HEK293T (cell line): ENCODE measurements around the gene TDRD9.
"Not testable (repeated sequence)": the region's sequence is repeated elsewhere in the genome, so short reads cannot be mapped to it uniquely, and the experiment has no call there.

Experiments
- CTCF ChIA-PET: fragments of 350-600 bp; formaldehyde crosslinking; extraction: SDS; loops from one replicate; lab custom pipeline; 2021; ENCODE audit warnings: antibody characterized with exemption, inconsistent platforms; lab: Yijun Ruan, JAX
- POLR2A ChIA-PET: fragments of 350-600 bp; formaldehyde crosslinking; extraction: SDS; loops from one replicate; lab custom pipeline; 2020; ENCODE audit warnings: antibody characterized with exemption, inconsistent platforms; lab: Yijun Ruan, JAX
- DNase-seq: peaks from one replicate; pipeline ENCODE4 v3.0.0; 2012; ENCODE audit warnings: mixed read lengths; ENCODE audit errors: extremely low spot score
- ARNT ChIP-seq: fragments of 450-650 bp; IDR thresholded peaks from 2 replicates; pipeline ENCODE4 v1.6.1; 2017; ENCODE audit warnings: mild to moderate bottlenecking
- BHLHE40 ChIP-seq: fragments of 450-650 bp; IDR thresholded peaks from 2 replicates; pipeline ENCODE4 v1.6.1; 2016; ENCODE audit warnings: mild to moderate bottlenecking, moderate library complexity, borderline replicate concordance
- CTBP1 ChIP-seq: fragments of 450-650 bp; IDR thresholded peaks from 2 replicates; pipeline ENCODE4 v1.6.1; 2016; ENCODE audit warnings: borderline replicate concordance
- ELF4 ChIP-seq: fragments of 450-650 bp; IDR thresholded peaks from 2 replicates; pipeline ENCODE4 v1.6.1; 2017; ENCODE audit warnings: antibody characterized with exemption
- FOXA1 ChIP-seq: fragments of 450-650 bp; IDR thresholded peaks from 2 replicates; pipeline ENCODE4 v1.6.1; 2016; ENCODE audit warnings: mild to moderate bottlenecking
- FOXK2 ChIP-seq: fragments of 450-650 bp; IDR thresholded peaks from 2 replicates; pipeline ENCODE4 v1.6.1; 2016; ENCODE audit warnings: mild to moderate bottlenecking
- FOXM1 ChIP-seq: fragments of 450-650 bp; IDR thresholded peaks from 2 replicates; pipeline ENCODE4 v1.6.1; 2017; ENCODE audit warnings: mild to moderate bottlenecking, borderline replicate concordance
- HDGF ChIP-seq: fragments of 450-650 bp; IDR thresholded peaks from 2 replicates; pipeline ENCODE4 v1.6.1; 2017; ENCODE audit warnings: antibody characterized with exemption, borderline replicate concordance
- L3MBTL2 ChIP-seq: fragments of 450-650 bp; conservative IDR thresholded peaks from 2 replicates; pipeline ENCODE4 v1.6.1; 2016; ENCODE audit warnings: mild to moderate bottlenecking
- LEF1 ChIP-seq: fragments of 450-650 bp; IDR thresholded peaks from 2 replicates; pipeline ENCODE4 v1.6.1; 2017; ENCODE audit warnings: mild to moderate bottlenecking, borderline replicate concordance
- NFRKB ChIP-seq: fragments of 450-650 bp; IDR thresholded peaks from 2 replicates; pipeline ENCODE4 v1.6.1; 2016; ENCODE audit warnings: mild to moderate bottlenecking, moderate library complexity
- SP1 ChIP-seq: fragments of 450-650 bp; IDR thresholded peaks from 2 replicates; pipeline ENCODE4 v1.6.1; 2017
- SUZ12 ChIP-seq: fragments of 450-650 bp; IDR thresholded peaks from 2 replicates; pipeline ENCODE4 v1.6.1; 2016; ENCODE audit warnings: mild to moderate bottlenecking
- TARDBP ChIP-seq: fragments of 450-650 bp; IDR thresholded peaks from 2 replicates; pipeline ENCODE4 v1.6.1; 2016
- ZNF384 ChIP-seq: fragments of 450-650 bp; IDR thresholded peaks from 2 replicates; pipeline ENCODE4 v1.6.1; 2016
- TF ChIP-seq, protein P1 (sequence below): fragments of 450-650 bp; IDR thresholded peaks from 2 replicates; pipeline ENCODE4 v1.6.1; 2016

The TDRD9 gene

DNA sequence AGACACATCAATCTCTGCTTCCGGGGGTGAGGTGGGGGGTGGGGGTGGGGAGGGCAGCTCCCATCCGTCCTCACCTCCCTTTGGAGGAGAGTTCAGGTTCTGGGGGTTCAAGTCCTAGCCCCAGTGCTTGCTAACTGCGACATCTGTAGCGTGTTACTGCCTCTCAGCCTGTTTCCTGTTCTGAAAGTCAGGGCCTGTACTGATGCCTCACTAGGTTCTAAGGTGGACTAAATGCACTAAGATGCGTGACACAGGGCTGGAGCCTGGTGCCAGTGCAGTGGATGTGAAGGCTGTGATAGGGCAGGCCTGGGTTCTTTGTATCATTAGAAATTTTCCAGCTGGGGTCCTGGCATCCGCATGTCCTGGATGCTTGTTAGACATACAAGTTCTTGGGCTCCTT, 17.3 kb upstream of the TDRD9 start:
- DNase-seq: no peak
- POLR2A ChIA-PET: interaction anchor here (1.1 kb wide), 1 partner anchor 12 kb away, joined by 3 read pairs; no protein-coding TSS in a partner anchor
- CTCF ChIA-PET: interaction anchor here (1.0 to 2.9 kb wide), 6 partner anchors 10 to 343 kb away, joined by 3 to 21 read pairs (median 6); no protein-coding TSS in a partner anchor
- TF ChIP-seq SUZ12 (no peak), SP1 (no peak), CTBP1 (no peak), HDGF (no peak), ELF4 (no peak), L3MBTL2 (no peak), FOXM1 (no peak), NFRKB (no peak), LEF1 (no peak), BHLHE40 (no peak), ARNT (no peak), FOXK2 (no peak), FOXA1 (no peak), TARDBP (no peak), ZNF384 (no peak)
- TF ChIP-seq, protein P1, sequence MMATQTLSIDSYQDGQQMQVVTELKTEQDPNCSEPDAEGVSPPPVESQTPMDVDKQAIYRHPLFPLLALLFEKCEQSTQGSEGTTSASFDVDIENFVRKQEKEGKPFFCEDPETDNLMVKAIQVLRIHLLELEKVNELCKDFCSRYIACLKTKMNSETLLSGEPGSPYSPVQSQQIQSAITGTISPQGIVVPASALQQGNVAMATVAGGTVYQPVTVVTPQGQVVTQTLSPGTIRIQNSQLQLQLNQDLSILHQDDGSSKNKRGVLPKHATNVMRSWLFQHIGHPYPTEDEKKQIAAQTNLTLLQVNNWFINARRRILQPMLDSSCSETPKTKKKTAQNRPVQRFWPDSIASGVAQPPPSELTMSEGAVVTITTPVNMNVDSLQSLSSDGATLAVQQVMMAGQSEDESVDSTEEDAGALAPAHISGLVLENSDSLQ: no peak

DNA sequence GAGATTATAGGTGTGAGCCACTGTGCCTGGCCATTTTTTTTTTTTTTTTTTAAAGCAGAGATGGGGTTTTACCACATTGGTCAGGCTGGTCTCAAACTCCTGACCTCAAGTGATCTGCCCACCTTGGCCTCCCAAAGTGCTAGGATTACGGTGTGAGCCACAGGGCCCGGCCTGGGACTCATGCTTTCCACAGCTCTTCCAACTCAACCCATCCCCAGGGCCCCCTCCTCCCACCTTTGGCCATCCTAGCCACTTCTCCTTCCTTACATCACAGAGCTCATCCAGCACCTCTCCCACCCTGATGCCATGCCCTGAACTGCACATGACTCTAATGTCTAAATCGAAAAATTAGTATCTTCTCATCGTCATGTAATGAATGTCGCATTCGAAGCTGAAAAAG, 12.6 kb upstream of the TDRD9 start:
- TF ChIP-seq CTBP1: no peak
- no peak for TF ChIP-seq FOXK2
- no peak for TF ChIP-seq FOXM1
- no peak for TF ChIP-seq HDGF
- no peak for TF ChIP-seq ELF4
- TF ChIP-seq TARDBP: no peak
- no peak for TF ChIP-seq NFRKB
- no peak for TF ChIP-seq BHLHE40
- no peak for TF ChIP-seq FOXA1
- no peak for TF ChIP-seq ZNF384
- no peak for TF ChIP-seq L3MBTL2
- TF ChIP-seq SP1: no peak
- CTCF ChIA-PET: interaction anchor here (1.0 to 3.5 kb wide), 2 partner anchors 15 to 17 kb away, joined by 4 to 18 read pairs; no protein-coding TSS in a partner anchor
- DNase-seq: no peak
- POLR2A ChIA-PET: no interaction called here

DNA sequence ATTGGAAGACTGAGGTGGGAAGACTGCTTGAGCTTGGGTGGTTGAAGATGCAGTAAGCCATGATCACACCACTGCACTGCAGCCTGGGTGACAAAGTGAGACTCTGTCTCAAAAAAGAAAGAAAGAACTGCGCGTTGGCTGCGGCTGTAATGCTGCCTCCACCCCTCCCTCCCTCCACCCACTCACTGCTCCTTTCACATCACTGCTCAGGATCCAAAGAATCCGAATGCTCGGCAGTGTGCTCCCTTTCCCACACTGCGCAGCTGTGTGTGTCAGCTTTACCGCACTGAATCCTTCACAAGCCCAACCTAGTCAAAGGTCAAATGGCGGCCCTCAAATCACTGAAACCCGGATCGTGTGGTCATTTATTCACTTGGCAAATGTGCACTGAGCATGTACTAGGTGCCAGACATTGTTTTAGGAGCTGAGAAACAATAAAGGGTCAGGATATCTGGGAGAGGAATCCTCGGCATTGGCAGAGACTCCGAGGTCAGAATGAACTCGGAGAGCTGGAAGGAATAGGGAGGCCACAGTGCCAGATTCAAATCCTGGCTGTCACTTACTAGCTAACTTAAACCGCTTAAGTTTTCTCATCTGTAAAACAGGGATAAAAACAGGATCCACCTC, 11.5 kb upstream of the TDRD9 start:
- no peak for DNase-seq
- POLR2A ChIA-PET: interaction anchor here (0.6 kb wide), 1 partner anchor 21 kb away, joined by 3 read pairs; no protein-coding TSS in a partner anchor
- CTCF ChIA-PET: interaction anchor here (0.6 to 3.5 kb wide), 5 partner anchors 16 to 308 kb away, joined by 3 to 18 read pairs (median 3); no protein-coding TSS in a partner anchor
- TF ChIP-seq FOXM1: no peak
- no peak for TF ChIP-seq ZNF384
- no peak for TF ChIP-seq LEF1
- TF ChIP-seq FOXA1: no peak
- no peak for TF ChIP-seq HDGF
- no peak for TF ChIP-seq NFRKB

DNA sequence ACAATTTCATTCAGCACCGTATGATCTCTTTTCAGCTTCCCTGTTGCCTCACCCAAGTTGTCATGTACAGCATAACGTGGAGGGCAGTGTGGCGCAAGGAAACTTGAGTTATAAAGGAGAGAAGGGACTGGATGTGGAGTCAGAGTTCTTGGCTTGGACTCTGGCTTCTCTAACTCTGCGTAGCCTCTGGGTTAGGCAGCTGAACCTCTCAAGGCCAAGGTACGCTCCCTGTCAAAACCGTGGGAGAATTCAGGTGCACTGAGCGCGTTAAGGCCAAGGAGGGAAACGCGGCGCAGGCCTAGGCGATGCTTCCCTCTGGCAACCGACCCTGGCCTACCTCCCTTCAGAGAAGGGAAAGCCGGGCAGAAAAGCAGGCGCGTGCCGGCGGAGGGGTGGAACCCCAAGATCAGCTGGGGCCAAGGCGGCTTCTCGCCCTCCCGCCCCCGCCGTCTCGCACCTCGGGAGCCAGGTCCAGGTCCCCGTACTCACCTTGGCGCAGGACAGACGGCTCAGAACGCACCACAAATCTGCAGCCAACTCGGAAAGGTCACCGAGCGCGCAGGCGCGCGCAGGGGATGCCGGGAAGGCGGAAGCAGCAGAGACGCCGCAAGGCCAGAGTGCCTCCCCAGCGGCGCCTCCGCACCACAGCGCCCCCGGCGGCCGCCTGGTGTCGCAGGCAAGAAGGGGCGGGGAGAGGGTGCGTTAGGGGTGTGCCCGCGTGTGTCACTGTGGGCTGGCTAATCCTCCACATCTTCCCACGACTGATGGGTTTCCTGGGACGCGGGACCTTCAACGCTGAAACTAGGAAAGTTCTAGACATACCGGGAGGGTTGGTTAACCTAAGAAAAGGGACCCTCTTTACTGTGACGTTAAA, 7.0 kb upstream of the TDRD9 start:
- ChIA-PET POLR2A (no interaction called here), CTCF (interaction anchor here (0.6 to 1.7 kb wide), 4 partner anchors 20 to 115 kb away, joined by 3 to 5 read pairs (median 4); no protein-coding TSS in a partner anchor)

DNA sequence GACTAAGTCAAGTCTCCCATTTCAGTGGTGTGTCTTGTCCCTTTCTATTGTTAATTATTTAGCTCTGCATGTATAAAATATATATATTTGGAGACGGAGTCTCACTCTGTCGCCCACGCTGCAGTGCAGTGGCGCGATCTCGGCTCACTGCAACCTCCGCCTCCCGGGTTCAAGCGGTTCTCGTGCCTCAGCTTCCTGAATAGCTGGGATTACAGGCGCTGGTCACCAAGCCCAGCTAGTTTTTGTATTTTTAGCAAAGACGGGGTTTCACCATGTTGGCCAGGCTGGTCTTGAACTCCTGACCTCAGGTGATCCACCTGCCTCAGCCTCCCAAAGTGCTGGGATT, 6.4 kb upstream of the TDRD9 start:
- CTCF ChIA-PET: interaction anchor here (0.5 to 1.1 kb wide), 5 partner anchors 21 to 116 kb away, joined by 3 to 10 read pairs (median 4); no protein-coding TSS in a partner anchor
- DNase-seq, POLR2A ChIA-PET: not testable (repeated sequence)

More for the DNA sequence above, 7.0 kb upstream of the TDRD9 start:
- peak; percentile 97 for DNase-seq
- TF ChIP-seq ZNF384 (no peak), ELF4 (peak; percentile 53; the same call in 1 of the 2 replicates)

DNA sequence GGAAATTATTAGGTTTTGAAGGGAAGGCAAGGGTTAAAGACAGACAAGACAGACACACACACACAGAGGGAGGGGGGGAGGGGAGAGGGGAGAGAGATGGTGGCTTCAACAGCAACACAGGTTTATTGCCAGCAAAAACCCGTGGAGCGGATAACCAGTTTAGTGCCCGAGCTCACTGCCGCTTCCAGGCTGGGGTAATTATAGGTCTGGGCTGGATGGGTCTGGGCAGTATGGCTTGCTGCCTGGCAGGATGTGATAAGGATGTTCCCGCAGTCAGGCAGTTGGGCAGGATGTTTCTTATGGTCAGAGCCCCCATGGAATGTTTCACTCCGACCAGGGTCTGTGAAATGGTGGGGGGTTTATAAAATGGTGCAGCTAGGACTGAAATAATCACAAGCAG, 4.4 kb upstream of the TDRD9 start:
- POLR2A ChIA-PET: interaction anchor here (0.7 kb wide), 1 partner anchor 46 kb away, joined by 3 read pairs; no protein-coding TSS in a partner anchor
- CTCF ChIA-PET: no interaction called here
- no peak for DNase-seq
- TF ChIP-seq NFRKB (no peak), L3MBTL2 (no peak), SUZ12 (no peak), SP1 (no peak), ELF4 (no peak), HDGF (no peak), FOXM1 (no peak), ARNT (no peak)
- TF ChIP-seq, protein P1: no peak

DNA sequence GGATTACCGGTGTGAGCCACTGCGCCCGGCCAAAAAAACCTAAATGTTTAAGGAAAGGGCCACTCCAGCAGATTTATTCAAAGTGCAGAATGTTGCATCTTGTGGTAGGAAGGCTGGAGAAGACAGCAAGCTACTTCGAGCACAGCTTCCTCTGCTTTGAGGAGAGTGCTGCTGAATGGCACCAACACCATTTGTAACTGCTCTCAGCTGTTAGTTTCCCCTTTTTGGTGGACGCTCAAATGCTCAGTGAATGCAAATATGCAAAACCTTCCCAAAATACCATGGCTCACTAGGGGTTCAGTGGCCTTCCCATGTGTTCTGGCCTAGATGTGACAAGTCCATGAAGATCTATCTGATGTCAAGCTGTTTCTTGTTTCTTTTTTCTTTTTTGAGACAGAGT, 2.9 kb upstream of the TDRD9 start:
- no peak for DNase-seq
- POLR2A ChIA-PET: no interaction called here
- TF ChIP-seq LEF1: no peak
- TF ChIP-seq CTBP1: no peak
- TF ChIP-seq FOXM1: no peak
- no peak for TF ChIP-seq ZNF384
- TF ChIP-seq ARNT: no peak
- no peak for TF ChIP-seq BHLHE40
- TF ChIP-seq SUZ12: no peak
- TF ChIP-seq HDGF: no peak
- no peak for TF ChIP-seq SP1
- no peak for TF ChIP-seq L3MBTL2
- no peak for TF ChIP-seq FOXK2
- TF ChIP-seq, protein P1: no peak
- no peak for TF ChIP-seq NFRKB
- CTCF ChIA-PET: no interaction called here
